HG02623 (cell line): Measurements from ENCODE around the gene ABHD16B.
A peak's percentile ranks its signal among the peaks of the same experiment; 100 is the strongest.
"Not testable (repeated sequence)": the region's sequence is repeated elsewhere in the genome, so short reads cannot be mapped to it uniquely, and the experiment has no call there.

Experiments used
- ATAC-seq: cut with Tn5 transposase; IDR thresholded peaks from one replicate; pipeline ENCODE4 v1.9.1; 2021; ENCODE audit warnings: moderate library complexity; ENCODE audit not compliant: unreplicated experiment

The ABHD16B gene

GRCh38 chr20:63854766-63855362, 6.4 kb upstream of the ABHD16B start:
- no peak for ATAC-seq

- no peak for ATAC-seq
Observed at GRCh38 chr20:63855363-63856097, 5.8 kb upstream of the ABHD16B start.

GRCh38 chr20:63856098-63856511, 5.2 kb upstream of the ABHD16B start:
- ATAC-seq = no peak

GRCh38 chr20:63857764-63858392, 3.4 kb upstream of the ABHD16B start:
- no peak for ATAC-seq

GRCh38 chr20:63858393-63859165, 2.7 kb upstream of the ABHD16B start:
- ATAC-seq = no peak

GRCh38 chr20:63859166-63859699, 2.1 kb upstream of the ABHD16B start:
- no peak for ATAC-seq

GRCh38 chr20:63860325-63861051, 810 bp upstream of the ABHD16B start:
- ATAC-seq = no peak

- ATAC-seq = no peak
Observed at GRCh38 chr20:63861981-63862901, 943 bp downstream of the ABHD16B start.

GRCh38 chr20:63863021-63863797, 1.9 kb downstream of the ABHD16B start:
- no peak for ATAC-seq

GRCh38 chr20:63863798-63864544, 2.7 kb downstream of the ABHD16B start:
- peak; percentile 54 for ATAC-seq

- ATAC-seq = no peak
Observed at GRCh38 chr20:63864545-63864977, 3.3 kb downstream of the ABHD16B start.

GRCh38 chr20:63864978-63865640, 3.8 kb downstream of the ABHD16B start, which contains the start of gene TPD52L2:
Gene TPD52L2, plus strand, starts transcription at chr20:63865270. Its CDS starts 96 bp downstream, at chr20:63865366.
- peak; percentile 76 for ATAC-seq

- ATAC-seq = not testable (repeated sequence)
Observed at GRCh38 chr20:63867042-63867441, 5.7 kb downstream of the ABHD16B start.

- ATAC-seq = no peak
Observed at GRCh38 chr20:63868264-63868663, 7.0 kb downstream of the ABHD16B start.

GRCh38 chr20:63873477-63873971, 12.2 kb downstream of the ABHD16B start:
- ATAC-seq = no peak

- ATAC-seq = not testable (repeated sequence)
Observed at GRCh38 chr20:63874241-63874640, 12.9 kb downstream of the ABHD16B start.

- ATAC-seq = no peak
Observed at GRCh38 chr20:63876489-63877036, 15.3 kb downstream of the ABHD16B start.
